Neuronal stem cell (in vitro differentiated cells): ENCODE results near the gene LSP1.
A peak's percentile ranks its signal among the peaks of the same experiment; 100 is the strongest.

ENCODE experiments used
- DNase-seq: peaks from one replicate; pipeline ENCODE4 v3.0.0-alpha.2; 2013; ENCODE audit warnings: low spot score
- H2AFZ ChIP-seq: one replicate; pipeline ENCODE4 v1.6.1; 2013; ENCODE audit warnings: mild to moderate bottlenecking, low read length, inconsistent platforms
- H2AK5ac ChIP-seq: 2 replicates; pipeline ENCODE4 v1.6.1; 2013; ENCODE audit warnings: low read depth, mild to moderate bottlenecking, inconsistent platforms, low read length, moderate library complexity, mixed read lengths
- H2BK120ac ChIP-seq: 2 replicates; pipeline ENCODE4 v1.6.1; 2013; ENCODE audit warnings: low read depth, mild to moderate bottlenecking, inconsistent platforms, low read length, moderate library complexity, mixed read lengths
- H2BK12ac ChIP-seq: one replicate; pipeline ENCODE4 v1.6.1; 2013; ENCODE audit warnings: low read length, inconsistent platforms
- H2BK15ac ChIP-seq: 2 replicates; pipeline ENCODE4 v1.6.1; 2013; ENCODE audit warnings: mild to moderate bottlenecking, low read length, inconsistent platforms, mixed read lengths
- H2BK5ac ChIP-seq: one replicate; pipeline ENCODE4 v1.6.1; 2013; ENCODE audit warnings: inconsistent platforms, mild to moderate bottlenecking, low read length, moderate library complexity
- H3K14ac ChIP-seq: one replicate; pipeline ENCODE4 v1.6.1; 2013; ENCODE audit warnings: low read length, inconsistent platforms
- H3K18ac ChIP-seq: 2 replicates; pipeline ENCODE4 v1.6.1; 2013; ENCODE audit warnings: low read length, inconsistent platforms
- H3K23ac ChIP-seq: 2 replicates; pipeline ENCODE4 v1.6.1; 2013; ENCODE audit warnings: low read depth, mild to moderate bottlenecking, mixed read lengths, low read length, inconsistent platforms; ENCODE audit not compliant: poor library complexity
- H3K27ac ChIP-seq: replicated peaks from 3 replicates; pipeline ENCODE4 v1.5.1; 2013; ENCODE audit warnings: low read length, inconsistent platforms
- H3K27me3 ChIP-seq, 3 experiments: 2 replicates each; pipeline ENCODE4 v1.6.1; 2013; ENCODE audit warnings: low read length in 3 of 3, mild to moderate bottlenecking in 2 of 3, inconsistent platforms in 1 of 3, low read depth in 1 of 3, mixed read lengths in 1 of 3, moderate library complexity in 1 of 3; ENCODE audit not compliant: control insufficient read depth in 3 of 3, insufficient read depth in 3 of 3
- H3K36me3 ChIP-seq, 2 donors: replicated peaks in 1 of 2; 2 replicates each; pipeline ENCODE4 v1.6.1; 2013; ENCODE audit warnings: low read length in 2 of 2; ENCODE audit not compliant: control insufficient read depth in 2 of 2, insufficient read depth in 2 of 2
- H3K4ac ChIP-seq: 2 replicates; pipeline ENCODE4 v1.6.1; 2013; ENCODE audit warnings: inconsistent platforms, mild to moderate bottlenecking, low read length, moderate library complexity
- H3K4me1 ChIP-seq, 2 donors: 1 replicate in 1 of 2; 2 replicates in 1 of 2; pipeline ENCODE4 v1.6.1; 2013; ENCODE audit warnings: low read length in 2 of 2, low read depth in 1 of 2; ENCODE audit not compliant: control insufficient read depth in 2 of 2, insufficient read depth in 1 of 2
- H3K4me2 ChIP-seq: one replicate; pipeline ENCODE4 v1.6.1; 2013; ENCODE audit warnings: mild to moderate bottlenecking, low read length, inconsistent platforms; ENCODE audit not compliant: insufficient read depth, poor library complexity, severe bottlenecking
- H3K4me3 ChIP-seq, 2 donors: 2 replicates each; pipeline ENCODE4 v1.5.1; 2013; ENCODE audit warnings: low read length in 2 of 2, mild to moderate bottlenecking in 2 of 2, inconsistent platforms in 1 of 2, moderate library complexity in 1 of 2
- H3K79me1 ChIP-seq: one replicate; pipeline ENCODE4 v1.6.1; 2013; ENCODE audit warnings: low read depth, mild to moderate bottlenecking, inconsistent platforms, low read length, moderate library complexity
- H3K9ac ChIP-seq: one replicate; pipeline ENCODE4 v1.6.1; 2013; ENCODE audit warnings: mild to moderate bottlenecking, low read depth, low read length, inconsistent platforms; ENCODE audit not compliant: poor library complexity
- H3K9me3 ChIP-seq, 2 donors: replicated peaks in 1 of 2; 2 replicates each; pipeline versions ENCODE3 to v1.6.1; 2013; ENCODE audit warnings: low read length in 2 of 2, mild to moderate bottlenecking in 2 of 2, inconsistent platforms in 1 of 2, low read depth in 1 of 2, mixed read lengths in 1 of 2, moderate library complexity in 1 of 2; ENCODE audit not compliant: control insufficient read depth in 2 of 2, insufficient read depth in 1 of 2
- H4K8ac ChIP-seq: one replicate; pipeline ENCODE4 v1.6.1; 2013; ENCODE audit warnings: low read depth, mild to moderate bottlenecking, inconsistent platforms, low read length, moderate library complexity
- H4K91ac ChIP-seq: one replicate; pipeline ENCODE4 v1.6.1; 2013; ENCODE audit warnings: low read length, low read depth, mild to moderate bottlenecking, inconsistent platforms; ENCODE audit not compliant: poor library complexity
- WGBS, 2 donors: extraction: QIAGEN DNeasy Blood & Tissue Kit; methylation state at CpG; one replicate each; pipeline ENCODE4 v1.1.7; 2013; ENCODE audit warnings: missing lambda C conversion rate in 2 of 2, mixed read lengths in 1 of 2; ENCODE audit not compliant: insufficient read length in 2 of 2, insufficient replicate concordance in 1 of 2; ENCODE audit errors: extremely low coverage in 2 of 2; 5-methylcytosine and 5-hydroxymethylcytosine counted together

Gene LSP1

DNA sequence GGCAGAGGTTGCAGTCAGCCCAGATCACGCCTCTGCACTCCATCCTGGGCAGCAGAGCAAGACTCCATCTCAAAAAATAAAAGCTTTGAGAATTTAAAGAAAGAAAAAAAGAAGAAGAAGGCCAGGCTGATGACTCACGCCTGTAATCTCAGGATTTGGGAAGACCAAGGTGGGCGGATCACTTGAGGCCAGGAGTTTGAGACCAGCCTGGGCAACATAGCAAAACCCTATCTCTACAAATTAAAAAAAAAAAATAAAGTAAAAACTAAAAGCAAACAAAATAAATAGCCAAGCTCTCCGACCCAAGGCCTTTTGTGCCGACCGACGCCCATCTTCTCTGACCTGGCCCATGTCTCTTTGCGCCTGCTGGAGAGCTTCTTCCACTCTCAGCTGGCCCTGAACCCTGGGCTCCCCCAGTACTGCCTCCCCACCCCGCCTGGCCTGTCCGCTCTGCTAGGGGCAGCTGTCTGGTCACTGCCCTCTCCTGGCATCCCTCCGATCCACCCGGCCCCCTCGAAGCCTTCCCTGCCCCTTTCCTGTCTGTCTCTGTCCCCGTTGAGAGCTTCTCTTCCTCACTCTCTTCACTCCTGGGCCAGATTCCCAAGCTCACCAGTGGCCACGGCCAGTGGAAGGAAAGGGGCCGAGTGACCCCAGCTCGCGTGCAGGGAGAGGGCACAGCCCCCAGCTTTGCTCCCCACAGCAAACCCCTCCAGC is 4.8 kb upstream of the LSP1 start:
- peak overlapping the region; percentile 71 for H3K14ac ChIP-seq
- H2BK15ac ChIP-seq: peak overlapping the region; percentile 91
- no CpG with 5 or more reads among the region's 18 CpGs for WGBS, 2 donors
- H4K8ac ChIP-seq: no peak overlapping the region
- no peak overlapping the region for H3K4me3 ChIP-seq
- H3K36me3 ChIP-seq: no peaks in the 10 kb centered on the region
- no peak overlapping the region for H3K4me2 ChIP-seq
- peak overlapping the region; percentile 14 for H2BK12ac ChIP-seq
- H3K79me1 ChIP-seq: no peaks in the 10 kb centered on the region
- no peak overlapping the region for H3K27ac ChIP-seq
- H3K9me3 ChIP-seq: no peaks in the 10 kb centered on the region
- no peak overlapping the region for H2BK120ac ChIP-seq
- peaks cover 0 to 5% of the 10 kb centered on the region in 2 donors for H3K4me1 ChIP-seq
- H3K9ac ChIP-seq: no peak overlapping the region
- H2BK5ac ChIP-seq: peak overlapping the region; percentile 54
- H3K18ac ChIP-seq: no peak overlapping the region
- DNase-seq: no peak
- no peak overlapping the region for H4K91ac ChIP-seq
- no peak overlapping the region for H3K23ac ChIP-seq
- H3K27me3 ChIP-seq: peaks cover 0 to 30% (median 0%) of the 10 kb centered on the region in 3 experiments
- peak overlapping the region; percentile 76 for H3K4ac ChIP-seq
- no peak overlapping the region for H2AFZ ChIP-seq
- H2AK5ac ChIP-seq: peak overlapping the region; percentile 82

DNA sequence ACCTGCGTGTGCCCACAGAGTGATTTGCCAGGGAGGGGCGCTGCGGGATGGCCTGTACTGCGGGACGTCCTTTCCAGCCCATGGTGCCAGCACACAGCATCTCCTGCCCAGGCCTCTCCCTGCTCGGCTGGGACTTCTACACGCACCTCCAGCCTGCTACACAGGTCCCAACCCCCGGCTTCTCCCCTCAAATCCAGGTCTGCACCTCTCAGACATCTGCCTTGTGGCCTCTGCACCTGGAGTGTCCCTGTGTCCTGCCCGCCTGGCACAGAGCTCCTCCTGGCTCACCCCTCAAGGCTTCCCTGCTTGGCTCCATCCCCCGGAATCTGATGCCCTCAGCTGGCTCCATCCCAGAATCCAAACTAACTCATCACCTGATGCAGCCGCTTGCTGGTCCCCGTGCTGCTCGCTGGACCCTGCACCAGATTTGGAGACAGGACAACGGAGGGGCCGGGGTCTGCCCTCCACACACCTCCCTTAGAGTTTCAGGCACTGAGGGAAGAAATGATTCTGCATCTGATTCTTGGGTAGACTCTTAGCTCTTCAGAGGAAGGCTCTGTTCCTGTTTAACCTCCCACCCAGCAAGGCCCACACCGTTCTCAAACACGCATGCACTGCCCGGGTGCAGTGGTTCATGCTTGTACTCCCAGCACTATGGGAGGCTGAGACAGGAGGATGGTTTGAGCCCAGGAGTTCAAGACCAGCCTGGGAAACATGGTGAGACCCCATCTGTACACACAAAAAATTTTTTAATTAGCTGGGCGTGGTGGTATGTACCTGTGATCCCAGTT is 4.0 kb upstream of the LSP1 start:
- WGBS, 2 donors: no CpG with 5 or more reads among the region's 19 CpGs
- no peak overlapping the region for H4K91ac ChIP-seq
- peak overlapping the region; percentile 71 for H3K14ac ChIP-seq
- H2BK12ac ChIP-seq: peak overlapping the region; percentile 14
- H3K4me2 ChIP-seq: no peak overlapping the region
- H4K8ac ChIP-seq: no peak overlapping the region
- no peak overlapping the region for H3K23ac ChIP-seq
- no peak overlapping the region for H2AFZ ChIP-seq
- H3K18ac ChIP-seq: peak overlapping the region; percentile 48
- H3K9ac ChIP-seq: no peak overlapping the region
- H3K4me1 ChIP-seq: peaks cover 0 to 5% of the 10 kb centered on the region in 2 donors
- H3K9me3 ChIP-seq: no peaks in the 10 kb centered on the region
- H2BK5ac ChIP-seq: peak overlapping the region; percentile 54
- peak overlapping the region; percentile 91 for H2BK15ac ChIP-seq
- no peaks in the 10 kb centered on the region for H3K79me1 ChIP-seq
- no peak overlapping the region for H2BK120ac ChIP-seq
- no peak overlapping the region for H3K27ac ChIP-seq
- H3K27me3 ChIP-seq: peaks cover 0 to 36% (median 0%) of the 10 kb centered on the region in 3 experiments
- no peak overlapping the region for H3K4me3 ChIP-seq
- H3K36me3 ChIP-seq: no peaks in the 10 kb centered on the region
- no peak for DNase-seq
- H3K4ac ChIP-seq: peak overlapping the region; percentile 76
- H2AK5ac ChIP-seq: peak overlapping the region; percentile 82

DNA sequence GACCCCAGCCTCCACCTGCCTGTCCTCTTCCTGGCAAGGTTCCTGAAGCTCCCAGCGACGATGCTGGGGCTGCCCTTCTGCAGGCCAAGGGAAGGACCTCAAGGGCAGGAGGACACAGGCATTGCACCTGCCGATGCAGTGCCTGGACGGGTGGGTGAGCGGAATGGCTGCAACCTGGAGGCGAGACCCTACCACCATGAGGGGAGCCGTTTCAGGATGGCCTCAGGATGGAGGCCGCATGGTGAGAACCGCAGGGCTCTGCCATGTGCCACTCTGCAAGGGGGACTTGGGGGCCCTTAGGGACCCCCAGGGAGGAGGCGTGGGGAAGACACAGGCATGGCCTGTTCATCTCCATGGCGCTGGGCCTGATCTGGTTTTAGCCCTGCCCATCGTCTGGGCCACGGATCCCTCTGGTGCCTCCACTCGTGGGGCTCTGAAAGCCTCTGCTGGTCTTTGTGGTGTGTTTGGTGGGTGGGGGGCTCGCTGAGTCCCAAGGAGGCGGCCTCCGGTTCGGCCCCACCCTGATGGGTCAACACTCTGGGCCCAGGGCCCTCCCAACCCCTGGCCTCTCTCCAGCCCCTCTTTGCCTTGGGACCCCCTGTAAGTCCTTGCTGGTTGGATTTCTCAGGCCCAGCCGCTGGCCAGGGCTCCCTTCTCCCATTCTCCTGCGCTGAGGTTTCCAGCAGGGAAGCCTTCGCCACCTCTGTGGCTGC is 1.3 kb upstream of the LSP1 start:
- Histone ChIP-seq H3K4ac (no peak overlapping the region), H3K9ac (no peak overlapping the region), H2BK120ac (no peak overlapping the region), H3K4me2 (no peak overlapping the region), H4K8ac (no peak overlapping the region), H2BK12ac (no peak overlapping the region), H3K9me3 (no peaks in the 10 kb centered on the region), H2BK15ac (peak overlapping the region; percentile 83), H2AK5ac (peak overlapping the region; percentile 79), H3K27me3 (peaks cover 0 to 32% (median 0%) of the 10 kb centered on the region in 3 experiments), H3K79me1 (no peaks in the 10 kb centered on the region), H2BK5ac (peak overlapping the region; percentile 71), H4K91ac (no peak overlapping the region), H3K4me3 (no peak overlapping the region), H3K4me1 (no peaks in the 10 kb centered on the region), H3K36me3 (no peaks in the 10 kb centered on the region), H3K18ac (peak overlapping the region; percentile 24), H3K27ac (no peak overlapping the region), H2AFZ (no peak overlapping the region), H3K23ac (no peak overlapping the region), H3K14ac (no peak overlapping the region)
- DNase-seq: no peak
- no CpG with 5 or more reads among the region's 21 CpGs for WGBS, 2 donors
